Kidney epithelial cell (primary cell): Measurements from ENCODE around the gene TTPAL. TPM values are rescaled to one million over a fixed set of nuclear protein-coding genes. Genes with fewer than 3 reads are reported as not detected.

Source experiments
- DNase-seq: peaks from one replicate; pipeline ENCODE4 v3.0.0-alpha.2; 2010; ENCODE audit warnings: low read depth
- H3K27me3 ChIP-seq: 2 replicates; pipeline ENCODE4 v1.6.0; 2011; ENCODE audit warnings: low read length; ENCODE audit not compliant: control insufficient read depth, insufficient read depth
- H3K36me3 ChIP-seq: 2 replicates; pipeline ENCODE4 v1.5.1; 2011; ENCODE audit warnings: low read length; ENCODE audit not compliant: control insufficient read depth, insufficient read depth
- H3K4me3 ChIP-seq: 2 replicates; pipeline ENCODE4 v1.5.1; 2011; ENCODE audit warnings: low read depth, mild to moderate bottlenecking, control low read depth, low read length
- CTCF ChIP-seq: IDR thresholded peaks from 2 replicates; pipeline ENCODE4 v1.5.1; 2011; ENCODE audit warnings: mild to moderate bottlenecking, moderate library complexity, low read length, control low read depth, inconsistent platforms; ENCODE audit not compliant: insufficient read depth, poor library complexity, severe bottlenecking
- total RNA-seq: library from RNA; depleted of rRNA; stranded (reverse); fragments of >200 nt; gene quantifications from 2 replicates; pipeline ENCODE4 v1.2.3, GENCODE V29; 2015

The TTPAL gene
- total RNA-seq = 15.4 and 25.1 TPM in 2 replicates

GRCh38 chr20:44475694-44476560, at the start of gene TTPAL:
Gene TTPAL, plus strand, starts transcription at chr20:44475874. Its CDS starts 4,126 bp downstream, at chr20:44480000.
- Histone ChIP-seq H3K36me3 (no peaks in the 10 kb centered on the region), H3K27me3 (no peaks in the 10 kb centered on the region), H3K4me3 (peak within 1 kb of the TSS; percentile 97)
- peak; percentile 43 for TF ChIP-seq CTCF
- DNase-seq = peak; percentile 37

GRCh38 chr20:44425923-44426322, 49.8 kb upstream of the TTPAL start:
- Histone ChIP-seq H3K27me3 (no peaks in the 10 kb centered on the region), H3K36me3 (no peaks in the 10 kb centered on the region), H3K4me3 (no peak overlapping the region)
- no peak for DNase-seq
- no peak for TF ChIP-seq CTCF

DNA sequence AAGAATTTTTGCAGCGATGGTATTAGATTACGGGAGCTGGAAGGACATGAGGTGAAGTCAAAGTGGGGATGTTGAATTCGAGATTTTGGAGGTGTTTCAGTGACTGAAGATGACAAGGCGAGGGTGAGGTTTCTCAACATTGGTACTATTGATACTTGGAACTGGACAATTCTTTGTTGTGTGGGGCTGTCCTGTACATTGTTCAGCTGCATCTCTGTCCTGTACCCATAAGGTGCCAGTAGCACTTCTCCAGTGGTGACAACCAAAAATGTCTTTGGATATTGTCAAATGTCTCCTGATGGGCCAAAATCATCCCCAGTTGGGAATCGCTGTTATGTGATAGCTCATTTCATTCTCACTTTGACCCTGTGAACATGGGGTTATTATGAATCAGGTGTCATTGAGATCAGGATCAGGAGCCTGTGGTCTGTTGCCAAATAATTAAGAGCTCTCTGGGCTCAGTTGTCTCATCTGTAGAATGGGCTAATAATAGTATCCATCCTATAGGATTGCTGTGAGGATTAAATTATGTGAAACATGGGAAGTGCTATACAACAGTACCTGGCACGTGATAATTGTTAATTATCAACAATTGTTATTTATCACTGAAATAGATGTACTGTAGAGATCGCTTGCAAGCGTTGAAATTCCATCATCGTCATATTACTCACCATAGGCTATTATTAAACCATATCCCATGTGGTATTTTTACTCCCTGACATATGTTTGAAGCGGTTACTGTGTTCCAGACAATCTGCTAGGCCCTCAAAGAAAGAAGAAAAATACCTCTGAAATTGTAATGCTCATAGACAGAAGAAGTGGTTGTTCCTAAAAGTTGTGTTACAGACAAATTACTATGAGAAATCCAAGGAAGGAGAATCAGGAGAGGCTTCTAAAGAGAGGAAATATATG, 48.5 kb upstream of the TTPAL start:
- DNase-seq = no peak
- no peak for TF ChIP-seq CTCF
- Histone ChIP-seq H3K4me3 (no peak overlapping the region), H3K36me3 (no peaks in the 10 kb centered on the region), H3K27me3 (no peaks in the 10 kb centered on the region)

GRCh38 chr20:44427804-44428173, 47.9 kb upstream of the TTPAL start:
- no peaks in the 10 kb centered on the region for H3K36me3 ChIP-seq
- H3K27me3 ChIP-seq = no peaks in the 10 kb centered on the region
- no peak for TF ChIP-seq CTCF
- no peak for DNase-seq
- H3K4me3 ChIP-seq = no peak overlapping the region

- Histone ChIP-seq H3K36me3 (no peaks in the 10 kb centered on the region), H3K27me3 (no peaks in the 10 kb centered on the region), H3K4me3 (no peak overlapping the region)
- no peak for DNase-seq
- TF ChIP-seq CTCF = no peak
Observed at GRCh38 chr20:44428174-44429016, 47.3 kb upstream of the TTPAL start.
